ENCODE data around the gene CRYAA.
"Not testable (repeated sequence)": the region's sequence is repeated elsewhere in the genome, so short reads cannot be mapped to it uniquely, and the experiment has no call there.

CRYAA gene

DNA sequence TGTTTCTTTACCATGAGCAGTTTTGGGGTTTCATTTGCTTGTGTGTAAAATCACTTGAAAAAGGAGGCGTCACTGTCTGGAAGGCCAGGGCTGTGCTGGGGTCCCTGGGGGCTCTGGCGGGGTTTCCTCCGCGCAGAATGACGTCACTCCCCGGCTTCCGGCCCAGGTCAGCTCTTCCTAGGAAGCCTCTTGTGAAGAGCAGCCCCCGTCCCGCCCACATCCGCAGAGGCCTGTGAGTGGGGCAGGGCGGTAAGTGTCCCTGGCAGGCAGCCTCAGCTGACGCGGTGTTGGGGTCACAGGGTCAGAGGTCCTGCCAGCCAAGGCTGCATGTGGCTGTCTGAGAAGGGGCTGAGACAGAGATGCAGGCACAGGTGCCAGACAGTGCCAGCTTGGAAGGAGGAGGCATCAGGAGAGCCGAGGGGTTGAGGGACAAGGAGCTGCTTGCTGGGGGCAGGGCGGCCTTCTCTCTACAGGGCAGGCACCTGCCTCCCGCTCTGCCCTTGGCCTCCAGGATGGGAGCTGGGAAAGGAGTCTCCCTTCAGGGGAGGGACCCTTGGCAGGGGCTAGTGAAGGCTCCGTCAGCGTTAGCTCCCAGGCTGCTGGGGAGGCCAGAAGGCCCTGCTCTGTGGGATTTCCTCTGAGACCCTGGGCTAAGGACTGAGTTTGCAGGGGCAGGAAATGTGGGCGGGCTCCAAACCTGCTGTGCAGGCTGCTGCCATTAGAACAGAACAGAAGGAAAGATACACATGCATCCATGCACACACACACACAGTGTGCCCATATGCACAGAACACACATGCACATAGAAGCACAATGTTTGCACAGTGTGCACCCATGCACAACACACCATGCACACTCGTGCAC lies 8.5 kb downstream of the CRYAA start:
- not testable (repeated sequence) for DNase-seq (ENCODE audit: low read depth)

GRCh38 chr21:43178175-43178826 lies 9.5 kb downstream of the CRYAA start:
- not testable (repeated sequence) for DNase-seq (ENCODE audit: low read depth)

DNA sequence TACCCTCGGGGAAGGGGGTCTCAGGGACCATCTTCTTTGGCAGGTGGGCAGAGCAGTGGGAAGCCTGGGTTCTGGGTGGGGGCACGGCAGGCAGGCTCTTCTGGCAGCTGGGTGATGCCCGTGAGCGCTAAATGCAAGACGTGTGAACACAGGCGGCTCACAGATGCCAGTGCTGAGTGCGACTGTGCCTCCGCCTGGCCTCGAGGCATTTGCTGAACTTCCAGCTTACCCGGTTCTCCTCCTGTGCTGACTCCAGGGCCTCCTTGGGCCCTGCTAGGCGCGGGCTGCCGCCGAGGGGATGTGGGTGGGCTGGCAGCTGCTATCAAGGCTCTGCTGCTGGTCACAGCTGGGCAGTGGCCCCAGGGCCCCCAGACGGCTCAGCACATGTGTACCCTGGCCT lies 12.2 kb downstream of the CRYAA start:
- DNase-seq (ENCODE audit: low read depth), result not testable (repeated sequence)

DNA sequence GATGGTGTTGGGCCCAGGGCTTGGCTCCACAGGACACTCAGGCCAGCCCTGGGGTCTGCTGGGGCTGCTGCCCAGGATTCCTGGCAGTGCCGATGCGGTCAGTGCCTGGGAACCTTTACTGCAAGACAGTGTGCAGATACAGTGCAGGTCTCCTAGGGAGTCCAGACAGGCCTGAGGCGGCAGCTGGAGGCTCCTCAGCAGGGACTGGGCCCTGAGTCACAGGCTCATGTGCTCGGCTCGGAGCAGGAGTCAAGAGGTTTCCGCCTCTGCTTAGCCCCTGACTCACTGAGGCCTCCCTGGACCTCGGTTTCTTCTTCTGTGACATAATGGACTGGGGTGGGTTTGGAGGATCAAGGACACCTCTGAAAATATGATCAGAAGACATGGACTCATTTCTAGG lies 18.5 kb downstream of the CRYAA start:
- not testable (repeated sequence) for DNase-seq (ENCODE audit: low read depth)

DNA sequence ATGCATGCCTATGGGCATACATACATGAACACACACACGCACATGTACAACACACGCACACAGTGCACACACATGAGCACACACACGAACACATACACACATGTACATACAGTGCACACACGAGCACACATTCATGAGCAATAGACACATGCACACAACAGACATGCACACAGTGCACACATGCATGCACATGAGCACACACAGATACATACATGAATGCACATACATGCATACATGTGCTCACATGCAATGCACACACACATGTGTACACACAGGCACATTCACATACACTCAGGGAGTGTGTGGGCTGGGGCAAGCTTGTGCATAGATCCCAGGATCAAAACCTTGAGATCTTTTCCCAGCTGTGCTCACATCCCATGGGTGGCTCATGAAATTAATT lies 18.9 kb downstream of the CRYAA start:
- DNase-seq (ENCODE audit: low read depth), result no peak

GRCh38 chr21:43188181-43188580 lies 19.4 kb downstream of the CRYAA start:
- DNase-seq (ENCODE audit: low read depth), result no peak

GRCh38 chr21:43188592-43189210 lies 19.9 kb downstream of the CRYAA start:
- DNase-seq (ENCODE audit: low read depth), result no peak

DNA sequence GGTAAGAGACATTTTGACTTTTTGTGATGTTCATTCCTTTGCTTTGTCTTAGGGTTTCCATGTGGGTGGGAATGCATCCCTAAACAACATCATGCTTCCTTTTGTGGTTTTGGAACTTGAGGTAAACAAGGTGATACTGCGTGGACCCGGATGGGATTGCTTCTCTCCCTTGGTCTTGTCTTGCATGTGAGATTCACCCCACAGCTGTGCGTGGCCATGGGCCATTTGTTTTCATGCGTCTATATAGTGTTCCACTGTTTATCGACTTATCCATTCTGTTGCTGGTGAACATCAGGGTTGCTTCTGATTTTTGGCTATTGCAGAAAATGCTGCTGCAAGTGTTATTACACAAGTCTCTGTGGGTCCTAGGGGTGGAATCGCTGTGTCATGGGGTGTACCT lies 21.1 kb downstream of the CRYAA start:
- no peak for DNase-seq (ENCODE audit: low read depth)

GRCh38 chr21:43190544-43190943 lies 21.7 kb downstream of the CRYAA start:
- no peak for DNase-seq (ENCODE audit: low read depth)

- DNase-seq (ENCODE audit: low read depth), result no peak
Observed at GRCh38 chr21:43190951-43191350, 22.1 kb downstream of the CRYAA start.

- no peak for DNase-seq (ENCODE audit: low read depth)
Observed at GRCh38 chr21:43191521-43191920, 22.7 kb downstream of the CRYAA start.

DNA sequence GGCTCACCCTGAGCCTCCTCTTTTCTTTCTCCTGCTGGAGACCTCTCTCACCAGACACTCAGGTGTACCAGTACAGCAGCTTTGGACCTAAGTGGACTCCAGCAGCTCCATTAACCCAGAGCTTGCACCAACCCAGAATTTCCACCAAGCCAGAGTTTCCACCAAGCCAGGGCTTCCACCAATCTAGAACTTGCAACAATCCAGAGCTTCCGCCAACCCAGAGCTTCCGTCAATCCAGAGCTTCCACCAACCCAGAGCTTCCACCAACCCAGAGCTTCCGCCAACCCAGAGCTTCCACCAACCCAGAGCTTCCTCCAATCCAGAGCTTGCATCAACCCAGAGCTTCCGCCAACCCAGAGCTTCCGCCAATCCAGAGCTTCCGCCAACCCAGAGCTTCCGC lies 23.2 kb downstream of the CRYAA start:
- no peak for DNase-seq (ENCODE audit: low read depth)

DNA sequence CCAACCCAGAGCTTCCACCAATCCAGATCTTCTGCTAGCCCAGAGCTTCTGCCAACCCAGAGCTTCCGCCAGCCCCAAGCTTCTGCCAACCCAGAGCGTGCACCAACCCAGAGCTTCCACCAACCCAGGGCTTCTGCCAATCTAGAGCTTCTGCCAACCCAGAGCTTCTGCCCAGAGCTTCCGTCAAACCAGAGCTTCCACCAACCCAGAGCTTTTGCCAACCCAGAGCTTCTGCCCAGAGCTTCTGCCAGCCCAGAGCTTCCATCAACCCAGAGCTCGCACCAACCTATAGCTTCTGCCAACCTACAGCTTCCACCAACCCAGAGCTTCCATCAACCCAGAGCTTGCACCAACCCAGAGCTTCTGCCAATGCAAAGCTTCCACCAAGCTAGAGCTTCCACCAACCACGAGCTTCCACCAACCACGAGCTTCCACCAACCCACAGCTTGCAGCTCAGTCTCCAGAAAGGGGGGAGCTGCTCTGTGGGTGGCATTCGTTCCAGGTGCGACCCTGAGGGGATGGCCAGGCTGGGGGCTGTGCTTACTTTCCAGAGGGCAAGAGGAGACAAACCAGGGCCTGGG lies 23.8 kb downstream of the CRYAA start:
- DNase-seq (ENCODE audit: low read depth), result no peak

DNA sequence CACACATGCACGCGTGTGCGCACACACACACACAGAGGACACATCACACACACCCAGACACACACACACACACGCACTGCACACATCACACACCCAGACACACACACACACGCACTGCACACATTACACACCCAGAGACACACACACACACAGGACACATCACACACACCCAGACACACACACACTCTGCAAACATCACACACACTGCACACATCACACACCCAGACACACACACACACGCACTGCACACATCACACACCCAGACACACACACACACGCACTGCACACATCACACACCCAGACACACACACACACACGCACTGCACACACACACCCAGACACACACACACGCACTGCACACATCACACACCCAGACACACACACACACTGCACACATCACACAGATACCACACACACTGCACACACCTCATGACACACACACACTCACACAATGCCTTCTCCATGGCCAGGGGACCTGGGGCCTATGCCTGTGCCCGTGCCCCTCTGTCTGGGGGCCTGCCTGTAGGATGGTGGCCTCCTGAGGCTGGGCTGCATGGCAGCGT lies 24.4 kb downstream of the CRYAA start:
- DNase-seq (ENCODE audit: low read depth), result no peak

GRCh38 chr21:43193651-43194302 lies 25.0 kb downstream of the CRYAA start:
- no peak for DNase-seq (ENCODE audit: low read depth)

DNA sequence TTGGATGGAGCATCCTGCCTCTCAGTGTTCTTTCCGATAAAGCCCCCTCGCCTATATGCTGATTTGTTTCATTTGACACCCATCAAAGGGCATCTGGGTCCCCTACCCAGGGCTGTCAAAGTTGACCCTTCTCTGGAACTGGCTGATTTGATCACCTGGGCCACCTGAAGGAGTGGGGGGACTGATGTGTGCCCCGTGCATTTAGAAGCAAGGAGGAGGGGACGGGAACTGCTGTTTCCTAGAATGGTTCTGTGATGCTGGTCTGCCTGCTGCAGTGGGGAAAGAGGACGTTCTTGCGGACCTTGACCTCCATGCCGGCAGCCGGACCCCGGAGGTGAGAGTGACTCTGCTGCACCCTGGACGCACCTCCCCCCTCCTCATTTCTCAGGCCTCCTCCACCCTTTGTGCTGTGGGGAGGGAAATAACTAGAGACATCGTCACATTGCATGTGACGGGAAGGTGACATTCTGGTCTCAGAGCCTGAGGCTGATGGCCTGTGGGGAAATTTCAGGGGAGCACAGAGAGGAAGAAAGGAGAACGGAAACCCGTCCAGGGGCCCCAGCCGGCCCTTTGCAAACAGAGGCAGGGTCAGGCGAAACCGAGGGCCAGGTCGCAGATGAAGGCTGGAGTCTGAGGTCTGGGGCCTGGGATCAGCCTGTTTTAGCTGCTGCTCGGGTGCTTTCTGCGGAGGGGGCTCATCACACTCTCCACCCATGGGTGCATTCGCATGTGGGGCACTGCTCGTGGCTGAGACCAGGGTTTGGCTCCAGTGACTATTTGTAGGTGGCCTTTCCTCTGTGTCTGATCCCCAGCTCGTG lies 25.7 kb downstream of the CRYAA start:
- no peak for DNase-seq (ENCODE audit: low read depth)

GRCh38 chr21:43195121-43196021 lies 26.6 kb downstream of the CRYAA start:
- no peak for DNase-seq (ENCODE audit: low read depth)

DNA sequence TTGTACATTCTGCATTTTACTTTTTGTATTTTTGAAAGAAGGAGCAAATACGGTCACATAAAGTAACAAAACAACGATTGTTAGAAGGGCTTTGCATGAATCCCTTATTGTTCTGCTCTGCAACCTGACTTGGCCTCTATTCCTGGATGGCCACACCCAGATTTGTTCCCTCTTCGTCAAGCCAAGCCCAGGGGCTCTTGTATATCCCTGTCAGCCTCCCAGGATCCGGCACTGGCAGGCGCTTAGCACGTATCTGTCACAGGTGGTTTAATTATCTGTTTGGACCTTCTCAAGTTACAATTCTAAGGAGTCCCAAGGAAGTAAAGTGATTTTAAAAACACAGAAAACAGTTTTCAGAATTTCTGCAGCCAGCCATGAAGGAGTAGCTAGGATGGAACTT lies 28.0 kb downstream of the CRYAA start:
- no peak for DNase-seq (ENCODE audit: low read depth)

DNA sequence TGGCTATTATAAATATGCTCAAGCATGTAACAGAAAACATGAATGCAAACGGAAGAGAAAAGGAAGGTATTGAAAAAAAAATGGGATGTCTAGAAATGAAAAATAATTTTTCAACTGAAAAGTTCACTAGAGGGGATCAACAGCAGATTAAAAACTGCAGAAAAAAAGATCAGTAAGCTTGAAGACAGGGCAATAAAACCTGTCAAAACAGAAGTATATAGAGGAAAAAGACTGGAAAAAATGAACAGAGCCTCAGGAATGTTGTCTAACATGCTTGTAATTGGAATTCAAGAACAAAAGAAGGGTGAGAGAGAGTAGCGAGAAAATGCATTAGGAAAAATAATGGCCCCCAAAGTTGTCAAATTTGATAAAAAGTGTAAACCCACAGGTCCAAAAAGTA lies 29.6 kb downstream of the CRYAA start:
- no peak for DNase-seq (ENCODE audit: low read depth)

GRCh38 chr21:43201491-43201890 lies 32.7 kb downstream of the CRYAA start:
- DNase-seq (ENCODE audit: low read depth), result no peak
